NOMO-1 (cell line): ENCODE data around the gene LTBP4.
"Not testable (repeated sequence)": the region's sequence is repeated elsewhere in the genome, so short reads cannot be mapped to it uniquely, and the experiment has no call there.

Source experiments
- DNase-seq, 2 experiments: peaks; one replicate each; lab custom pipeline; 2025; ENCODE audit not compliant: unreplicated experiment in 2 of 2; lab: John Stamatoyannopoulos, UW

Gene LTBP4

DNA sequence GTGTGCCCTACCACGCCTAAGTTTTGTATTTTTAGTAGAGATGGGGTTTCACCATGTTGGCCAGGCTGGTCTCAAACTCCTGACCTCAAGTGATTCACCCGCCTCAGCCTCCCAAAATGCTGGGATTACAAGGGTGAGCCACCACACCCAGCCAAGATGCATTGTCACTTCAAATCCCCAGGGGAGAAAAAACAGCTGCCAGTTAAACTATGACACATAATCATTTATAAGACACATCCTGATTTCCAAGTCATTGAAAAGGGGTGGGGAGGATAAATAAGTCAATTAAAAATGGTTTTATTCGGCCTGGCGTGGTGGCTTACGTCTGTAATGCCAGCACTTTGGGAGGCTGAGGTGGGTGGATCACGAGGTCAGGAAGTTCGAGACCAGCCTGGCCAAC, 54.5 kb downstream of the LTBP4 start:
- not testable (repeated sequence) for DNase-seq

DNA sequence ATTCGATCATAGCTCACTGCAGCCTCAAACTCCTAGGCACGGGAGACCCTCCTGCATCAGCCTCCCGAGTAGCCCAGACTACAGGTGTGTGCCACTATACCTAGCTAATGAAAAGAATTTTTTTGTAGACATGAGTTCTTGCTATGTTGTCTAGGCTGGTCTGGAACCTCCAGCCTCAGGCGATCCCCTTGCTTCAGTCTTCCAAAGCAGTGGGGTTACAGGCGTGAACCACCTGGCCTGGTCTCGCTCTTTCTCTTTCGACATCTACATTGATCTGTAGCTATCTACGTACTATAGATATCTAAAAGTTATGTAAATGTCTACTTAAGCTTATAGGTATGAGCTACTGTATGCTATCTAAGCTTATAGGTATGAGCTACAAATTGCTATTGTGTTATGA, 56.9 kb downstream of the LTBP4 start:
- DNase-seq: no peak

- no peak for DNase-seq
These were observed 57.9 kb downstream of the LTBP4 start for GRCh38 chr19:40659116-40659515.

GRCh38 chr19:40659566-40659965, 58.4 kb downstream of the LTBP4 start:
- no peak for DNase-seq

GRCh38 chr19:40661616-40662015, 60.4 kb downstream of the LTBP4 start:
- no peak for DNase-seq

GRCh38 chr19:40662925-40663694, 61.9 kb downstream of the LTBP4 start:
- DNase-seq: peak; percentile 68 to 74

- DNase-seq: no peak
These were observed 62.8 kb downstream of the LTBP4 start for GRCh38 chr19:40663695-40664692.

DNA sequence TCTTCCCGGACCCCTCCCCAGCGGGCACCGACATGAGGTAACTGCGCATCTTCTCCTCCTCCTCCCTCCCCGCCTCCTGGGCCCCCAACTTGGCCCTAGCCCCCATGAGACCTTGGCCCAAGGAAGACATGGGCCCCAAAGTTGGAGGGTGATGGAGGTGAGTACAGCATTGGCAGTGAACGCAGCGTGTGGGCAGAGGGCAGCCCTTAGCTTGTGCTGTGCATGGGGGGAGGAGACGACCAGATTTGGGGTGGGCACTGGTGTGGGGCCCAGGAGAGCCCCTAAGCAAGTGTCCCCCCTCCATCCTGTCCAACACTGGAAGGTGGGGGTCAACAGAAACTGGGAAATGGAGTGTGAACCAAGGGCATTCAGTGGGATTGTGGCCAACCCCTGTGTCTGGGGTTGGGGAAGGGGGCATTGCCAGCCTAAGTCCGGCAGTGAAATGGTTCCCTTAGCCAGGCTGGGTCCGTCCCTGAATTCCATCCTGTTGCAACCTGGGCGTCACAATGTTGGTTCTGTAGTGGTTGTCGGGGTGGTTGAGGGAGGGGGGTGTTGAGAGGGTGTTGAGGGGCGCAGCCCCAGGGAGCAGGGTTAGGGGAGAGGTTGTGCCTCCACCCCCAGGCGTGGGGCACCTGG, 65.8 kb downstream of the LTBP4 start:
- DNase-seq: no peak

GRCh38 chr19:40667602-40668001, 66.4 kb downstream of the LTBP4 start:
- no peak for DNase-seq

- no peak for DNase-seq
These were observed 67.9 kb downstream of the LTBP4 start for GRCh38 chr19:40668991-40669614.

- DNase-seq: no peak
These were observed 70.2 kb downstream of the LTBP4 start for GRCh38 chr19:40671404-40671803.

- DNase-seq: no peak
These were observed 70.9 kb downstream of the LTBP4 start for GRCh38 chr19:40672038-40672437.

- DNase-seq: no peak
These were observed 71.6 kb downstream of the LTBP4 start for GRCh38 chr19:40672573-40673299.

GRCh38 chr19:40673397-40673796, 72.2 kb downstream of the LTBP4 start:
- no peak for DNase-seq

GRCh38 chr19:40674291-40674690, 73.1 kb downstream of the LTBP4 start:
- DNase-seq: no peak

DNA sequence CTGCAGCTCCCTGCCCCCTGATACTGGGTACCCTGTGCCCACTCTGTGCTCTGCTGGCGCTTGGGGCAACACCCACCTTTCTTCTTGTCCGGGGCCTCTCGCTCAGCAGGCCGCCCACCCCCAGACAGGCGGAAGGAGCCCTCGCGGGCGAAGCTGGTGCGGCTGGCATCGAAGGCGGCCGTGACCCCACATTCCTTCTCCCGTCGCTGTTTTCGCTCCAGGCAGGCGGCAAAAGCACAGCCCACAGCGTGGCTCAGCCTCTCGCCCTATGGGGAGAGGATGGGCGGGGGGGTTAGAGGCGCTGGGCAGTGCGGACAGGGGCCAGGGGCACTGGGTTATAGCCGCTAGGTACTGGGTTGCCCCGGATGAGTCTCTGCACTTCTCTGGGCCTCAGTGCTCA, 76.0 kb downstream of the LTBP4 start:
- no peak for DNase-seq
